Suprapubic skin (tissue), 4 donors: ENCODE measurements around the gene LPGAT1.

Experiments used
- CTCF ChIP-seq, 2 donors: fragments of 200-600 bp in 1 of 2; fragments of 450-650 bp in 1 of 2; sonication (generic) in 1 of 2; IDR thresholded peaks; one replicate each; pipeline ENCODE4 v1.5.1; 2016 to 2019; ENCODE audit warnings: antibody characterized with exemption in 2 of 2, mild to moderate bottlenecking in 1 of 2, moderate library complexity in 1 of 2
- EP300 ChIP-seq: sonication (generic); formaldehyde crosslinking; IDR thresholded peaks from one replicate; pipeline ENCODE4 v1.6.1; 2017; ENCODE audit warnings: antibody characterized with exemption
- POLR2A ChIP-seq, 2 donors: fragments of 450-650 bp; IDR thresholded peaks; one replicate each; pipeline ENCODE4 v1.6.1; 2017; ENCODE audit warnings: antibody characterized with exemption in 2 of 2, mild to moderate bottlenecking in 2 of 2, moderate library complexity in 2 of 2
- POLR2AphosphoS5 ChIP-seq, 3 donors: sonication (generic); formaldehyde crosslinking; IDR thresholded peaks; one replicate each; pipeline ENCODE4 v1.6.1; 2017; ENCODE audit warnings: antibody characterized with exemption in 3 of 3

GRCh38 chr1:211711315-211711705, 119.3 kb downstream of the LPGAT1 start:
- TF ChIP-seq POLR2A (IDR thresholded peaks at IDR 0.05), result no peak
- no peak for TF ChIP-seq CTCF (IDR thresholded peaks at IDR 0.05)
- no peak for TF ChIP-seq EP300
- TF ChIP-seq POLR2AphosphoS5 (IDR thresholded peaks at IDR 0.05), result no peak
